Activated naive CD4-positive, alpha-beta T cell treated with anti-CD3 and anti-CD28 coated beads for 36 hours (primary cell): Measurements from ENCODE around the gene SPATA2. TPM values are rescaled to one million over a fixed set of nuclear protein-coding genes. Genes with fewer than 3 reads are reported as not detected.

Source experiments
- CTCF ChIA-PET: fragments of 350-600 bp; sonication (Branson Sonifier 250); formaldehyde crosslinking; loops from one replicate; lab custom pipeline; 2021; ENCODE audit warnings: antibody characterized with exemption; lab: Charles Lee
- DNase-seq: peaks from one replicate; pipeline ENCODE4 v3.0.0-alpha.2; 2020
- H3K27ac Mint-ChIP-seq: one replicate; pipeline ENCODE4 v1.8.0; 2021; ENCODE audit warnings: mild to moderate bottlenecking, mixed read lengths
- H3K27me3 Mint-ChIP-seq: one replicate; pipeline ENCODE4 v1.8.0; 2021; ENCODE audit warnings: low read depth, mixed read lengths
- H3K36me3 Mint-ChIP-seq: one replicate; pipeline ENCODE4 v1.8.0; 2021; ENCODE audit warnings: low read depth, mixed read lengths
- H3K4me1 Mint-ChIP-seq: one replicate; pipeline ENCODE4 v1.8.0; 2021; ENCODE audit warnings: low read depth, mixed read lengths
- H3K4me3 Mint-ChIP-seq: one replicate; pipeline ENCODE4 v1.8.0; 2021; ENCODE audit warnings: mild to moderate bottlenecking, moderate library complexity, mixed read lengths
- H3K9me3 Mint-ChIP-seq: one replicate; pipeline ENCODE4 v1.8.0; 2021; ENCODE audit warnings: mixed read lengths
- intact Hi-C: fragments of 100-400 bp; cut with micrococcal nuclease; formaldehyde crosslinking; loops from one replicate; pipeline ENCODE4 v1.15.1; 2023
- total RNA-seq, 2 experiments: library from RNA; stranded (reverse); gene quantifications; one replicate each; pipeline ENCODE4 v1.2.3, GENCODE V29; 2021

Gene SPATA2
- total RNA-seq, 2 experiments from 2014 or later: 6.6 to 7.3 TPM

GRCh38 chr20:49859011-49859410 lies 56.3 kb downstream of the SPATA2 start:
- H3K27me3 Mint-ChIP-seq: no peaks in the 10 kb centered on the region
- H3K27ac Mint-ChIP-seq: no peak overlapping the region
- H3K9me3 Mint-ChIP-seq: no peaks in the 10 kb centered on the region
- H3K4me1 Mint-ChIP-seq: peaks cover 2% of the 10 kb centered on the region
- H3K4me3 Mint-ChIP-seq: no peak overlapping the region
- CTCF ChIA-PET: interaction anchor here (0.5 to 1.4 kb wide), 2 partner anchors 13 to 221 kb away, joined by 3 to 7 read pairs; no protein-coding TSS in a partner anchor
- DNase-seq: no peak
- peaks cover 15% of the 10 kb centered on the region for H3K36me3 Mint-ChIP-seq
- intact Hi-C loops: no loop called here

GRCh38 chr20:49858076-49858585 lies 57.2 kb downstream of the SPATA2 start:
- Mint-ChIP-seq H3K9me3 (no peaks in the 10 kb centered on the region), H3K4me1 (peaks cover 2% of the 10 kb centered on the region), H3K4me3 (no peak overlapping the region), H3K36me3 (peaks cover 15% of the 10 kb centered on the region), H3K27ac (no peak overlapping the region), H3K27me3 (no peaks in the 10 kb centered on the region)
- no peak for DNase-seq
- CTCF ChIA-PET: interaction anchor here (0.9 to 1.2 kb wide), 2 partner anchors 12 to 13 kb away, joined by 3 to 4 read pairs; no protein-coding TSS in a partner anchor
- intact Hi-C loops: no loop called here

- Mint-ChIP-seq H3K9me3 (no peaks in the 10 kb centered on the region), H3K27me3 (no peaks in the 10 kb centered on the region), H3K27ac (no peak overlapping the region), H3K4me3 (no peak overlapping the region), H3K36me3 (peaks cover 21% of the 10 kb centered on the region), H3K4me1 (peaks cover 2% of the 10 kb centered on the region)
- no peak for DNase-seq
- intact Hi-C loops: no loop called here
- CTCF ChIA-PET: interaction anchor here (0.5 to 3.7 kb wide), 5 partner anchors 11 to 245 kb away, joined by 3 to 13 read pairs (median 4); no protein-coding TSS in a partner anchor
These were observed 58.4 kb downstream of the SPATA2 start for GRCh38 chr20:49856904-49857303.

DNA sequence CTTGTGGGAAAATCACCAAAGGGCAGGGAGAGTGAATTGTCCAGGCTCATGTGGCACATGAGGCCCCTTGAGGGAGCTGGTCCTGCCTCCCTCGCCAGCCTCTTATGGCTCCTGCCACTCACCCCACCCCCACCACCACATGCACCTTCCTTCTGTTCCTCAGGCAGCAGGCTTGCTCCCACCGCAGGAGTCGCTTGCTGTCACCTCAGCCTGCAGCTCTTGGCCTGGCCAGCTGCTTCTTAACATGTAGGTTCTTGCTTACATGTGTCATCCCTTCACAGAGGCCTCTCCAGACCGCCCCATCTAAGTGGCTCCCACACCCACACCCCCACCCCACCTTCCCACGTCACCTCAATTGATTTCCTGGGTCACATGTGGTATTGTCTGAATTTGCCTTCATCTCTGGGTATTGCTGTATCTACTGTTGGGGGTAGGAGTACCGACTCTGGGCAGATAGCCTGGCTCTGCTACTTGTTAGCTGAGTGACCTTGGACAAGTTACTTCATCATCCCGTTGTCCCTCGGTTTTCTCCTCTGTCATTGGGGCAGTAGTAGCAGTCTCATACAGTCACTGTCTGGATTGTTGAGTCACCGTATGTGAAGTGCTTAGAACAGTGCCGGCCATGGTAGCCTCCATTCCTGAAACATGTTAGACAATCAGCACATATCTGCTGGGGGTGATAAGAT lies 61.0 kb downstream of the SPATA2 start:
- intact Hi-C loops: no loop called here
- no peaks in the 10 kb centered on the region for H3K9me3 Mint-ChIP-seq
- H3K4me1 Mint-ChIP-seq: peaks cover 3% of the 10 kb centered on the region
- CTCF ChIA-PET: interaction anchor here (1.1 to 3.7 kb wide), 2 partner anchors 8 to 33 kb away, joined by 3 to 13 read pairs; no protein-coding TSS in a partner anchor
- H3K27ac Mint-ChIP-seq: no peak overlapping the region
- peaks cover 20% of the 10 kb centered on the region for H3K36me3 Mint-ChIP-seq
- H3K4me3 Mint-ChIP-seq: no peak overlapping the region
- H3K27me3 Mint-ChIP-seq: no peaks in the 10 kb centered on the region
- DNase-seq: no peak

DNA sequence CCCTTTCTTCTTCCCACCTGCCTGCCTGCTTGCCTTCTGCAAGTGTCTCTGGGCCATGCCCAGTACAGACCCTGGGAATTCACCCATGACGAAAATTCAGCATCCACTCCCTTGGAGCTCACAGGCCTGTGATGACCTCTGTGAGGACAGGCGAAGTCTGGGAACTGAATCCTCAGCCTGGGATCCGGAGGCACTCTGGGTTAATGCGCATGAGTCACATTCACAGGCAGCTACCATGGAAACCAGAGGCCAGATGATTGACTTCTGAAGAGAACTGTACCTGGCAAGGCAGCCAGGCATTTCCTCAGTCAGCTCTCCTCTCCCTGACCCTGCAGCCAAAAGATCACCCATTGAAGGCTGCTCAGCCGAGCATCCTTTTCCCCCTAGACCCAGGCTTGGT lies 61.7 kb downstream of the SPATA2 start:
- no peak for DNase-seq
- intact Hi-C loops: no loop called here
- H3K27ac Mint-ChIP-seq: no peak overlapping the region
- peaks cover 23% of the 10 kb centered on the region for H3K36me3 Mint-ChIP-seq
- H3K4me3 Mint-ChIP-seq: no peak overlapping the region
- no peaks in the 10 kb centered on the region for H3K27me3 Mint-ChIP-seq
- peaks cover 3% of the 10 kb centered on the region for H3K4me1 Mint-ChIP-seq
- no peaks in the 10 kb centered on the region for H3K9me3 Mint-ChIP-seq
- CTCF ChIA-PET: interaction anchor here (0.6 to 3.7 kb wide), 4 partner anchors 7 to 296 kb away, joined by 3 to 13 read pairs (median 4); no protein-coding TSS in a partner anchor

Other genes with a start within 250 kb of the SPATA2 start
- gene B4GALT5, start 201.7 kb downstream of the SPATA2 start, total RNA-seq: 10 to 100 TPM; 18.6 to 19.0 TPM
- gene SLC9A8, start 102.7 kb downstream of the SPATA2 start, total RNA-seq: 10 to 100 TPM; 11.2 to 11.4 TPM
- 10 to 100 TPM; 72.3 to 76.5 TPM for gene RNF114, start 20.9 kb upstream of the SPATA2 start, total RNA-seq
- gene SNAI1, start 67.5 kb upstream of the SPATA2 start, total RNA-seq: under 1 TPM in 1 of 2 experiments, not detected in 1; 0.31 TPM
- 100 to 1,000 TPM; 124 to 137 TPM for gene UBE2V1, start 197.6 kb upstream of the SPATA2 start, total RNA-seq
- gene PEDS1, start 238.2 kb upstream of the SPATA2 start, total RNA-seq: 10 to 100 TPM; 10.4 to 11.2 TPM